Ectodermal cell (in vitro differentiated cells): ENCODE measurements around the gene SRRM3.

Source experiments
- H3K27ac ChIP-seq: 2 replicates; pipeline ENCODE4 v1.7.0; 2013; ENCODE audit warnings: mild to moderate bottlenecking, low read depth, low read length; ENCODE audit not compliant: insufficient read depth, poor library complexity, severe bottlenecking
- H3K27me3 ChIP-seq: 2 replicates; pipeline ENCODE4 v1.7.0; 2013; ENCODE audit warnings: mild to moderate bottlenecking, low read length; ENCODE audit not compliant: insufficient read depth, control insufficient read depth, poor library complexity, severe bottlenecking
- H3K36me3 ChIP-seq: one replicate; pipeline ENCODE4 v1.7.0; 2013; ENCODE audit warnings: low read length; ENCODE audit not compliant: control insufficient read depth, insufficient read depth
- H3K4me1 ChIP-seq: one replicate; pipeline ENCODE4 v1.7.0; 2013; ENCODE audit warnings: low read length; ENCODE audit not compliant: control insufficient read depth, insufficient read depth
- H3K4me3 ChIP-seq: 2 replicates; pipeline ENCODE4 v1.7.0; 2013; ENCODE audit warnings: low read depth, low read length, control low read depth; ENCODE audit not compliant: insufficient read depth
- H3K9me3 ChIP-seq: 2 replicates; pipeline ENCODE4 v1.7.0; 2013; ENCODE audit warnings: mild to moderate bottlenecking, low read length, moderate library complexity; ENCODE audit not compliant: control insufficient read depth
- WGBS, 2 experiments: methylation state at CpG; one replicate each; pipeline ENCODE4 v1.1.7; 2013; ENCODE audit warnings: missing lambda C conversion rate in 2 of 2; 5-methylcytosine and 5-hydroxymethylcytosine counted together

Gene SRRM3

DNA sequence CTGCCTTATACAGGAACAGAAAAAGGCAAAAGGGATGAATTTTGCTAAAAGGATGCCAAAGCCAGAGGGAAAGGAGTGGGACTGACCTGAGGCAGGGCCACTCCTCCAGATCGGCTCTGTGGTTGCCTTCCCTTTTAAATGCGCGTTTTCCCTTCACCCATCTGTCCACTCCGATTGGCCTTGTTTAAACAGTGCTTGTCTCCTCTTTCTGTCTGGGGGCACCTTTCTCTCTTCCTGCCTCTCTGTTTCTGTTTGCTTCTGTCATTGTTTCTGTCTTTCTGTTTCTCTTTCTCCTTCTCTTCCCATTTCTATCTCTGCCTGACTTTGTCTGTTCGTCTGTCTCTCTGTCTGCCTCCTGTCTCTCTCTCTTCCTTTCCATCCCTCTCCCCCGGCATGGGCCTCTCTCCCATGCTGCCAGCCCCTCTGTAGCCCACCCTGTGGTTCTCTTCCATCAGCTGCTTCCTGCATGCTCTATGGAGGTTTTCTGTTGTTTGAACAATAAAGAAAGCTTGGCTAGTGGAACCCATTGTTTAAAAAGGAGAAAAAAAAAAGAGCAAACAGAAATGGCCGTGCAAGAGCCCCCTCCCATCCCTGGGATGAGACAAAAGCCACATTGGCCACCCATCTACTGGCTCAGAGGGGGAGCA is 71.3 kb downstream of the SRRM3 start:
- peaks cover 9% of the 10 kb centered on the region for H3K4me1 ChIP-seq
- no peak overlapping the region for H3K27ac ChIP-seq
- H3K36me3 ChIP-seq, result no peaks in the 10 kb centered on the region
- H3K9me3 ChIP-seq, result no peaks in the 10 kb centered on the region
- 21 to 23% methylated on average over 7 of the region's 7 CpGs for WGBS, 2 experiments
- H3K27me3 ChIP-seq, result peaks cover 14% of the 10 kb centered on the region
- no peak overlapping the region for H3K4me3 ChIP-seq

DNA sequence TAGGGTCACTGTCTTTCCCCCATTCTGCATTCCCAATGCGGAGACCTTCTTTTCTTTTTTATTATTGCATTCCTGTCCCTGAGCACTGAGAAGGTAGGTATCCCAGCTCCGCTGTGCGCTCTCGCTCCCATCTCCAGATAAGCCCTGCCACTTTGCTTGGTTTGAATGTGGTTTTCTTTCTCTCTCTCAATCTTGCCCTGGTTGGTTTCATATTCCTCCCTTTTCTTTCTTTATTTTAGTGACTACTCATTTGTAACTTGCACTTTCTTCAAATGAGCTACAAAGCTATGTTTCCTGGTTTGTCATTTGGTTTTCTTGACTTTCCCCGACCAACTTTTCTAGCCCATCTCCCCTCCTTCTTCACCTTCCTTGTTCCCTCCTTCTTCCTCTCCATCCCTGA is 71.8 kb downstream of the SRRM3 start:
- Histone ChIP-seq H3K27me3 (peaks cover 11% of the 10 kb centered on the region), H3K27ac (no peak overlapping the region), H3K4me1 (peaks cover 9% of the 10 kb centered on the region), H3K36me3 (no peaks in the 10 kb centered on the region), H3K9me3 (no peaks in the 10 kb centered on the region), H3K4me3 (no peak overlapping the region)
- WGBS, 2 experiments, result 56 to 59% methylated on average over 5 of the region's 5 CpGs

DNA sequence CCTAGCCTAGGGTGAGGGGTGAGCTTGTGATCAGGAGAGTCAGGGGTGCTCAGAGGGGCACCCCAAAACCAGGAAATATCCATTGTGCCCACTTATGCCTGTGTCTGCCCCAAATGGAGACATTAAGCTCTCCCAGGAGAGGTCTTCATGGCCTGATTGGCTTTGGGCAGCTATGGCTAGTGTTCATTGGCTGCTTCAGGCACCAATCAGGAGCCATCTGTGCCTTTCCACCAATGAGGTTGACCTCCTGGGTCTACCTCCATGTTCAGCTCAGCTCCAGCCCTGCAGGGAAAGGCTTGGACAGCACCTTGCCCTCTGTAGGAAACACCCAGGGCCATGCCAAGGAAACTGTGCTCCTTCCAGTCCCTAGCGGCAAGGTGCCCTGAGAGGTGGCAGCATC is 76.8 kb downstream of the SRRM3 start:
- Histone ChIP-seq H3K27me3 (peaks cover 52% of the 10 kb centered on the region), H3K9me3 (no peaks in the 10 kb centered on the region), H3K27ac (no peak overlapping the region), H3K4me1 (peaks cover 11% of the 10 kb centered on the region), H3K36me3 (no peaks in the 10 kb centered on the region), H3K4me3 (no peak overlapping the region)
- 89 to 96% methylated on average over 1 of the region's 1 CpG for WGBS, 2 experiments

DNA sequence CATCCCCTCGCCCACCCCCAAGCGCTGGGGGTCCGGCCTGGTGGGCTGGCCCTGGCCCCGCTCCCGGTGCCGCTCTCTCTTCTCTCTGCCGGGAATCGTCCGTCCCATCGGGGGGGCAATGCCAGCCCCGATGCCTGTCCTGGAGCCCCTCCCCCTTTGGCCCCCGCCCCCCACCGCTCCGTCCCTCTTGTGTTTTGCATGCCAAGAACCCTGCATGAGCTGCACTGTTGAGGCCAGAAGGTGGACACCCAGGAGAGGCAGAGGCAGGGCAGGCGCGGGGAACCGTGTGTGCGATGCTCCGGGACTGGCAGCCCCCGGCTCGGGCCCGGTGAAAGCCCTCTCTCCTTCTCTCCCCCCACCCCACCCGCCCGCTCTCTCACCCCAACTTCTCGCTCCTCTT is 78.7 kb downstream of the SRRM3 start:
- WGBS, 2 experiments, result 0 to 2% methylated on average over 23 of the region's 25 CpGs
- peaks cover 11% of the 10 kb centered on the region for H3K4me1 ChIP-seq
- H3K27ac ChIP-seq, result no peak overlapping the region
- H3K9me3 ChIP-seq, result no peaks in the 10 kb centered on the region
- H3K4me3 ChIP-seq, result no peak overlapping the region
- H3K27me3 ChIP-seq, result peaks cover 55% of the 10 kb centered on the region
- no peaks in the 10 kb centered on the region for H3K36me3 ChIP-seq

DNA sequence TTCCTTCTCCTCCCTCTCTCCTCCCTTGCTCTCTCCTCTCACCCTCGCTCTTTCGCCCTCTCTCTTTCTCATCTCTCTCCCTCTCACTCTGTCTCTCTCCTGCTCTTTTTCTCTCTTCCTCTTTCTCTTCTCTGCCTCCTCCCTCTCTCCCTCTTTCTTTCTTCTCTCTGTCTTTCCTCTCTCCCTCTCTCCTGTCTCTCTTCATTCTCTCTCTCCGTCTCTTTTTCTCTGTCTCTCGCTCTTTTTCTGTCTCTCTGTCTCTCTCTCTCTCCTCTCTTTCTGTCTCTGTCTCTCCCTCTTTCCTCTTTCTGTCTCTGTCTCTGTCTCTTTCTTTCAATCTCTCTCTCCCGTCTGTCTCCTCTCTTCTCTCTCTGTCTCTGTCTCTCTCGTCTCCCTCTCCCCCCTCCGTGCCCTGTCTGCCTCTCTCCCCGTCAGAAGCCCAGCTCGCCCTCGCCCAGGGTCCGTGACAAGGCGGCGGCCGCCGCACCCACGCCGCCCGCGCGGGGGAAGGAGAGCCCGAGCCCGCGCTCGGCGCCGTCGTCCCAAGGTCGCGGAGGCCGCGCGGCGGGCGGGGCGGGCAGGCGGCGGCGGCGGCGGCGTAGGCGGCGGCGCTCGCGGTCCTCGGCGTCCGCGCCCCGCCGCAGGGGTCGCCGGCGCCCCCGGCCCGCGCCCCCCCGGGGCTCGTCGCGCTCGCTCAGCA is 79.5 kb downstream of the SRRM3 start:
- H3K36me3 ChIP-seq, result no peaks in the 10 kb centered on the region
- H3K9me3 ChIP-seq, result no peaks in the 10 kb centered on the region
- H3K27me3 ChIP-seq, result peaks cover 55% of the 10 kb centered on the region
- peaks cover 11% of the 10 kb centered on the region for H3K4me1 ChIP-seq
- 1% methylated on average over 63 of the region's 63 CpGs for WGBS, 2 experiments
- H3K27ac ChIP-seq, result no peak overlapping the region
- H3K4me3 ChIP-seq, result peak overlapping the region; percentile 41

DNA sequence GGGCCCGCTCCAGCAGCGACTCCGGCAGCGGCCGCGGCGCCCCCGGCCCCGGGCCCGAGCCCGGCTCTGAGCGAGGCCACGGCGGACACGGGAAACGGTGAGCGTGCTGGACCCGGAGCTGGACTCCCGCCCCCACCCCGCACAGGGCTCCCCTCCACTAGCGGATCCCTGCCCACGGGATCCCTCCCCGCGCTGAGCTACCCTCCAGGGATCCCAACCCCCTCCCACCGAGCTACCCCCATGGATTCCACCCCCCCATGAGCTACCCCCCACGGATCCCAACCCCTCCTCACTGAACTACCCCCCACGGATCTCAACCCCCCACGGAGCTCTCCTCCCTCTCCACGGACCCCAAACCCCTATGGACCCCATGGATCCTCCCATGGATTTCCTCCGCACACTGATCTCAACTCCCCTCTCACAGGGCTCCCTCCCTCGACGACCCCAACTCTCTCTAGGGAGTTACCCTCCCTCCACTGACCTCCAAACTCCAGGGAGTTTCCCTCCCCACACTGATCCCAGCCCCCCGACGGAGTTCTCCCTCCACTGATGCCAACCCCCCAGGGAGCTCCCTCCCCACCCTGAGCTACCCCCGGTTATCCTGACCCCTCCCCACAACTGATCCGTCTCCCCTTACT is 80.1 kb downstream of the SRRM3 start:
- no peaks in the 10 kb centered on the region for H3K9me3 ChIP-seq
- H3K27me3 ChIP-seq, result peaks cover 55% of the 10 kb centered on the region
- H3K27ac ChIP-seq, result no peak overlapping the region
- H3K4me1 ChIP-seq, result peaks cover 11% of the 10 kb centered on the region
- no peaks in the 10 kb centered on the region for H3K36me3 ChIP-seq
- 0 to 1% methylated on average over 34 to 35 of the region's 36 CpGs for WGBS, 2 experiments
- H3K4me3 ChIP-seq, result peak overlapping the region; percentile 41

DNA sequence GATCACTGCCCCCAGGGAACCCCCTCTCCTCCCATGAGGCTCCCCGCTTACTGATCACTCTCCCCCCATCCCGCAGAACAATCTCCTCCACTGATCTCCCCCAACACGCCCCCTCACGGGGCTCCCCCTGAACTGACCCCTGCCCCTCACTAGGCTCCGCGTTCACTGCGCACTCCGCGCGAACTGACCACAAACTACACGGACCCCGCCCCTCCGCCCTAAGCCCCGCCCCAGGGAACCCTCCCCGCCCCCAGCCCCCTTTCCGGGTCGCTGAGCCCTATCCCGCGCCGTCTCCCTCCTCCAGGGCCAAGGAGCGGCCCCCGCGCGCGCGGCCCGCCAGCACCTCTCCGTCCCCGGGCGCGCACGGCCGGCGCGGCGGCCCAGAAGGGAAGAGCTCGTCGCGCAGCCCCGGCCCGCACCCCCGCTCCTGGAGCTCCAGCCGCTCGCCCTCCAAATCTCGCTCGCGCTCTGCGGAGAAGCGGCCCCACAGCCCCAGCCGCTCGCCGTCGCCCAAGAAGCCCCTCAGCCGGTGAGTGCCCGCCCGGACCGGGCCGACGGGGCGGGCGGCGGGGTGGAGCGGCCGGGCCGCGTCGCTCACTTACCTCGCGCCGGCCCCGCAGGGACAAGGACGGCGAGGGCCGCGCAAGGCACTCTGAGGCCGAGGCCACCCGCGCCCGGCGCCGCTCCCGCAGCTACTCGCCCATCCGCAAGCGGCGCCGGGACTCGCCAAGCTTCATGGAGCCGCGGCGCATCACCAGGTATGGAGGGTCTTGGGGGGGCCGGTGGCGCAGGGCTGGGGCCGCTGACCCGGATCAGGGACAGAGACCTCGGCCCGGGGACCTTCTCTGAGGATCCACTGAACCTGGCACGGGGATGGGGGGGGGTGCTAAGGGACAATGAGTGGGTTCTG is 80.9 kb downstream of the SRRM3 start:
- Histone ChIP-seq H3K27me3 (peaks cover 55% of the 10 kb centered on the region), H3K27ac (no peak overlapping the region), H3K4me1 (peaks cover 11% of the 10 kb centered on the region), H3K4me3 (peak overlapping the region; percentile 41), H3K36me3 (no peaks in the 10 kb centered on the region), H3K9me3 (no peaks in the 10 kb centered on the region)
- WGBS, 2 experiments, result 1% methylated on average over 95 to 97 of the region's 98 CpGs

DNA sequence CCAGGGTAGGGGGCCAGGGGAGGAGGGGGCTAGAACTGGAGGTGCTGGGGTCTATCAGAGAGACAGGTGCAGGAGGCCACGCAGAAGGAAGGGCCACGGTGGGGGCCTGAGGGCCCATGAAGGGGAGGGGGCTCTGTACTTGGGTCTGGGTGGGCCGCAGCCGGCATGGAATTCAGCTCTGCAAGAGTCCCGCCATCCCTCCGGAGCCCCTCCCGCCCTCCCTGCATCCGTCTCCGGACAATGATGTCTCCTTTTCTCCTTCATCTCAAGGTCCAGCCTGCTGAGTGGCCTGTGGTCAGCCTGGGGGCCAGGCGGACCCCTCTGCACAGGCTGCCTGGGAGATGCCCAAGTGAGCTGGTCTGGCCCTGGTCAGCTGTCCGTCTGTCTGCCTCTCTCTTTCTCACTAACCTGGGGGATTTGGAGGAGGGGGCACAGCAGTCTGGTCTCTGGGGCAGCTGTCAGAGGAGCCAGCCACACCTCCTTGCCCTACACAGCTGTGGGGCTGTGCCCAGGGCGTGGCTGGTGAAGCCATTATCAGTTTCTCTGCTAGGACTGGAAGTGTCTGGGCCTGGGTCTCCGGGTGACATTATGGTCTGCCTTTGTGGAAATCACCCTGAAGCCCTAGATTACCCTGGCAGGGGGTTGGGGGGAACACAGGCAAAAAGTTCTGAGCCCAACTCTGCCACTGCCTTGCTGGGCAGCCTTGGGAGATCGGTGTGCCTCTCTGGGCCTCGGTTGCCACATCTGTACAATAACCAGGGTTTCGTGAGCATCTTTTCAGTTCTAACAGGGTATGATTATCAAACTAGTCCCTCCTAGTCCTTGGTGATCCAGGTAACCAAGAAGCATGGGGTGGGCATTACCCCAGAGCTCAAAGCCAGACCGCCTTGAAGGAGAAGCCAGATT is 81.8 kb downstream of the SRRM3 start:
- Histone ChIP-seq H3K27me3 (peaks cover 54% of the 10 kb centered on the region), H3K4me3 (peak overlapping the region; percentile 41)

DNA sequence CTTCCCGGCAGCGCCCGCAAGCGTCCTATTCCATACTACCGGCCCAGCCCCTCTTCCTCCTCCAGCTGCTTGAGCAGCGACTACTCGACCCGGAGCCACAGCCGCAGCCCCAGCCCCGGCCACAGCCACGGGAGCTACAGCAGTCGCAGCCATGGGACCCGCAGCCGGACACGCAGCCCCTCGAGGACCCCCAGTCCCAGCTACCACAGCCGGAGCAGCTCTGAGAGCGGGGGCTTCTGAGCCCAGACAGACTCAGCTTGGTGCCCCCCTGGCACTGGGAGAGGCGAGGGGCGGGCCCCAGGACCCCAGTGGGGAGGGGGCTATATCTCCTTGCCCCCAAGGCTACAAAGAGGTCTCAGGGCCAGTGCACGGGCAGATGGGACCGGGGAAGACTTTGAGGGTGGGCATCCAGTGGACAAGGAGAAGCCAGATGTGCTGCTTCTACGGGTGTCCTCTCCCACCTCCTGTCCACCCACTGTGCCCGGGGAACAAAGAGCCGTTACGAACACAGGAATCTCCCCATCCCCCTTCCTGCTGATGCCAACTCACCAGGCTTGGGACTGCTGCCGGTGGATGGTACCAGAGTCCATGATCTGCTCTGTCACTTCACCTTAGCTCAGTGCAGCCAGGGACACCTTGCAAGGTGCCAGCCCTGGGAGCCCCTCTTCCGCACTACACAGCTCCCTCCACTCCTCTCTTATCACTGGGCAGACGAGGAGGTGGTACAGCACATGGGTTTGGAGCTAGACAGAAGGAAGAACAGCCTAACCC is 84.1 kb downstream of the SRRM3 start:
- 92 to 93% methylated on average over 29 of the region's 29 CpGs for WGBS, 2 experiments
- Histone ChIP-seq H3K27me3 (peaks cover 31% of the 10 kb centered on the region), H3K4me3 (no peak overlapping the region), H3K36me3 (no peaks in the 10 kb centered on the region), H3K4me1 (peaks cover 11% of the 10 kb centered on the region), H3K27ac (no peak overlapping the region), H3K9me3 (no peaks in the 10 kb centered on the region)

More for the DNA sequence above, 81.8 kb downstream of the SRRM3 start:
- Histone ChIP-seq H3K4me1 (peaks cover 11% of the 10 kb centered on the region), H3K9me3 (no peaks in the 10 kb centered on the region), H3K27ac (no peak overlapping the region), H3K36me3 (no peaks in the 10 kb centered on the region)
- WGBS, 2 experiments, result 49 to 52% methylated on average over 17 of the region's 17 CpGs
